Mucosa of rectum (tissue), 2 donors: Measurements from ENCODE around the gene HSPB6.

Experiments used
- H3K27ac ChIP-seq, 2 donors: one replicate each; pipeline ENCODE4 v1.7.0; 2013; ENCODE audit warnings: inconsistent platforms in 2 of 2, low read depth in 2 of 2, low read length in 2 of 2
- H3K27me3 ChIP-seq, 2 donors: one replicate each; pipeline ENCODE4 v1.7.0; 2013; ENCODE audit warnings: low read length in 2 of 2; ENCODE audit not compliant: control insufficient read depth in 2 of 2, insufficient read depth in 2 of 2
- H3K36me3 ChIP-seq, 2 donors: one replicate each; pipeline ENCODE4 v1.7.0; 2013; ENCODE audit warnings: low read length in 2 of 2; ENCODE audit not compliant: control insufficient read depth in 2 of 2, insufficient read depth in 2 of 2
- H3K4me1 ChIP-seq, 2 donors: one replicate each; pipeline ENCODE4 v1.7.0; 2013; ENCODE audit warnings: low read length in 2 of 2, mild to moderate bottlenecking in 1 of 2; ENCODE audit not compliant: control insufficient read depth in 2 of 2, insufficient read depth in 2 of 2
- H3K4me3 ChIP-seq, 2 donors: one replicate each; pipeline ENCODE4 v1.7.0; 2013; ENCODE audit warnings: low read length in 2 of 2
- H3K9ac ChIP-seq, 2 donors: one replicate each; pipeline ENCODE4 v1.7.0; 2013; ENCODE audit warnings: low read length in 2 of 2, low read depth in 1 of 2, mild to moderate bottlenecking in 1 of 2
- H3K9me3 ChIP-seq, 2 donors: one replicate each; pipeline ENCODE4 v1.7.0; 2013; ENCODE audit warnings: low read length in 2 of 2; ENCODE audit not compliant: control insufficient read depth in 2 of 2
- donor health status: healthy.
- donor health status: Normal muscosa, but diverticular disease.

Gene HSPB6

GRCh38 chr19:35738887-35739229, 18.0 kb downstream of the HSPB6 start:
- H3K9me3 ChIP-seq = no peaks in the 10 kb centered on the region
- H3K27ac ChIP-seq = no peak overlapping the region
- peaks cover 26 to 43% of the 10 kb centered on the region in 2 donors for H3K36me3 ChIP-seq
- no peak overlapping the region for H3K9ac ChIP-seq
- no peaks in the 10 kb centered on the region for H3K27me3 ChIP-seq
- no peak overlapping the region for H3K4me3 ChIP-seq
- peaks cover 9 to 16% of the 10 kb centered on the region in 2 donors for H3K4me1 ChIP-seq

GRCh38 chr19:35738021-35738886, 18.6 kb downstream of the HSPB6 start:
- H3K4me3 ChIP-seq = no peak overlapping the region
- no peaks in the 10 kb centered on the region for H3K9me3 ChIP-seq
- H3K4me1 ChIP-seq = peaks cover 8 to 16% of the 10 kb centered on the region in 2 donors
- no peaks in the 10 kb centered on the region for H3K27me3 ChIP-seq
- H3K36me3 ChIP-seq = peaks cover 27 to 46% of the 10 kb centered on the region in 2 donors
- H3K9ac ChIP-seq = no peak overlapping the region
- H3K27ac ChIP-seq = no peak overlapping the region

- H3K27ac ChIP-seq = no peak overlapping the region
- no peak overlapping the region for H3K9ac ChIP-seq
- peaks cover 32 to 44% of the 10 kb centered on the region in 2 donors for H3K36me3 ChIP-seq
- H3K27me3 ChIP-seq = no peaks in the 10 kb centered on the region
- peaks cover 6 to 12% of the 10 kb centered on the region in 2 donors for H3K4me1 ChIP-seq
- no peak overlapping the region for H3K4me3 ChIP-seq
- H3K9me3 ChIP-seq = no peaks in the 10 kb centered on the region
Measured at GRCh38 chr19:35736913-35737886, 19.6 kb downstream of the HSPB6 start.

GRCh38 chr19:35734889-35735288, 21.9 kb downstream of the HSPB6 start:
- H3K36me3 ChIP-seq = peaks cover 53 to 67% of the 10 kb centered on the region in 2 donors

GRCh38 chr19:35734273-35734672, 22.6 kb downstream of the HSPB6 start:
- H3K4me3 ChIP-seq = no peak overlapping the region
- H3K9ac ChIP-seq = no peak overlapping the region
- H3K36me3 ChIP-seq = peaks cover 59 to 73% of the 10 kb centered on the region in 2 donors
- no peaks in the 10 kb centered on the region for H3K9me3 ChIP-seq
- no peaks in the 10 kb centered on the region for H3K4me1 ChIP-seq
- H3K27ac ChIP-seq = no peak overlapping the region
- H3K27me3 ChIP-seq = no peaks in the 10 kb centered on the region

More at GRCh38 chr19:35734889-35735288, 21.9 kb downstream of the HSPB6 start:
- Histone ChIP-seq H3K4me3 (no peak overlapping the region), H3K9me3 (no peaks in the 10 kb centered on the region), H3K27ac (no peak overlapping the region), H3K4me1 (peaks cover under 1 to 4% of the 10 kb centered on the region in 2 donors), H3K9ac (no peak overlapping the region), H3K27me3 (no peaks in the 10 kb centered on the region)

- no peak overlapping the region for H3K9ac ChIP-seq
- peaks cover 65 to 73% of the 10 kb centered on the region in 2 donors for H3K36me3 ChIP-seq
- H3K4me1 ChIP-seq = no peaks in the 10 kb centered on the region
- no peak overlapping the region for H3K4me3 ChIP-seq
- no peaks in the 10 kb centered on the region for H3K9me3 ChIP-seq
- no peaks in the 10 kb centered on the region for H3K27me3 ChIP-seq
- no peak overlapping the region for H3K27ac ChIP-seq
Measured at GRCh38 chr19:35733180-35734125, 23.4 kb downstream of the HSPB6 start.

GRCh38 chr19:35732540-35733179, 24.2 kb downstream of the HSPB6 start:
- Histone ChIP-seq H3K9ac (no peak overlapping the region), H3K27me3 (no peaks in the 10 kb centered on the region), H3K36me3 (peaks cover 66 to 72% of the 10 kb centered on the region in 2 donors), H3K4me1 (no peaks in the 10 kb centered on the region), H3K4me3 (no peak overlapping the region), H3K27ac (no peak overlapping the region), H3K9me3 (no peaks in the 10 kb centered on the region)

GRCh38 chr19:35731779-35732405, 24.9 kb downstream of the HSPB6 start:
- Histone ChIP-seq H3K9ac (no peak overlapping the region), H3K9me3 (no peaks in the 10 kb centered on the region), H3K4me3 (no peak overlapping the region), H3K36me3 (peaks cover 71 to 77% of the 10 kb centered on the region in 2 donors), H3K27me3 (no peaks in the 10 kb centered on the region), H3K4me1 (no peaks in the 10 kb centered on the region), H3K27ac (no peak overlapping the region)

- Histone ChIP-seq H3K9me3 (no peaks in the 10 kb centered on the region), H3K4me1 (no peaks in the 10 kb centered on the region), H3K27ac (no peak overlapping the region), H3K36me3 (peaks cover 74 to 75% of the 10 kb centered on the region in 2 donors), H3K27me3 (no peaks in the 10 kb centered on the region), H3K4me3 (no peak overlapping the region), H3K9ac (no peak overlapping the region)
Measured at GRCh38 chr19:35731353-35731752, 25.5 kb downstream of the HSPB6 start.
